NCI-H128 (cell line): ENCODE measurements around the gene NLGN2.

ENCODE experiments used
- DNase-seq: peaks from one replicate; lab custom pipeline; 2025; ENCODE audit not compliant: unreplicated experiment; lab: John Stamatoyannopoulos, UW

NLGN2 gene

GRCh38 chr17:7391307-7391706 lies 16.3 kb upstream of the NLGN2 start:
- no peak for DNase-seq

GRCh38 chr17:7392696-7393612 lies 14.7 kb upstream of the NLGN2 start:
- no peak for DNase-seq

- DNase-seq: no peak
Observed at GRCh38 chr17:7393613-7394451, 13.8 kb upstream of the NLGN2 start.

- peak; percentile 11 for DNase-seq
Observed at GRCh38 chr17:7394452-7395191, 13.0 kb upstream of the NLGN2 start, which contains the start of gene PLSCR3. Gene PLSCR3, minus strand, starts transcription at chr17:7394525. Its CDS starts 415 bp downstream, at chr17:7394110.

GRCh38 chr17:7396147-7396546 lies 11.5 kb upstream of the NLGN2 start:
- DNase-seq: no peak

GRCh38 chr17:7398612-7399011 lies 9.0 kb upstream of the NLGN2 start:
- no peak for DNase-seq

- no peak for DNase-seq
Observed at GRCh38 chr17:7403043-7403726, 4.5 kb upstream of the NLGN2 start.

- no peak for DNase-seq
Observed at GRCh38 chr17:7403727-7403976, 4.0 kb upstream of the NLGN2 start.

GRCh38 chr17:7403977-7404736 lies 3.5 kb upstream of the NLGN2 start, which contains the start of gene TMEM256:
Gene TMEM256, minus strand, starts transcription at chr17:7404097. Its CDS starts 13 bp downstream, at chr17:7404084.
- peak; percentile 90 for DNase-seq

- DNase-seq: no peak
Observed at GRCh38 chr17:7404737-7405349, 2.8 kb upstream of the NLGN2 start.

- no peak for DNase-seq
Observed at GRCh38 chr17:7405350-7406234, 2.1 kb upstream of the NLGN2 start.

GRCh38 chr17:7406235-7406825 lies 1.3 kb upstream of the NLGN2 start:
- DNase-seq: no peak

GRCh38 chr17:7407082-7407481 lies 563 bp upstream of the NLGN2 start:
- DNase-seq: no peak

- DNase-seq: no peak
Observed at GRCh38 chr17:7408252-7408727, 645 bp downstream of the NLGN2 start.

GRCh38 chr17:7408863-7409262 lies 1.2 kb downstream of the NLGN2 start:
- DNase-seq: no peak

- no peak for DNase-seq
Observed at GRCh38 chr17:7409716-7410115, 2.1 kb downstream of the NLGN2 start.

GRCh38 chr17:7410634-7411426 lies 3.2 kb downstream of the NLGN2 start:
- no peak for DNase-seq
